HEK293T (cell line): ENCODE data around the gene LYZL4.

ENCODE experiments used
- ARNT ChIP-seq: fragments of 450-650 bp; IDR thresholded peaks from 2 replicates; pipeline ENCODE4 v1.6.1; 2017; ENCODE audit warnings: mild to moderate bottlenecking
- BHLHE40 ChIP-seq: fragments of 450-650 bp; IDR thresholded peaks from 2 replicates; pipeline ENCODE4 v1.6.1; 2016; ENCODE audit warnings: mild to moderate bottlenecking, moderate library complexity, borderline replicate concordance
- FOXM1 ChIP-seq: fragments of 450-650 bp; IDR thresholded peaks from 2 replicates; pipeline ENCODE4 v1.6.1; 2017; ENCODE audit warnings: mild to moderate bottlenecking, borderline replicate concordance
- NFRKB ChIP-seq: fragments of 450-650 bp; IDR thresholded peaks from 2 replicates; pipeline ENCODE4 v1.6.1; 2016; ENCODE audit warnings: mild to moderate bottlenecking, moderate library complexity
- SP1 ChIP-seq: fragments of 450-650 bp; IDR thresholded peaks from 2 replicates; pipeline ENCODE4 v1.6.1; 2017

DNA sequence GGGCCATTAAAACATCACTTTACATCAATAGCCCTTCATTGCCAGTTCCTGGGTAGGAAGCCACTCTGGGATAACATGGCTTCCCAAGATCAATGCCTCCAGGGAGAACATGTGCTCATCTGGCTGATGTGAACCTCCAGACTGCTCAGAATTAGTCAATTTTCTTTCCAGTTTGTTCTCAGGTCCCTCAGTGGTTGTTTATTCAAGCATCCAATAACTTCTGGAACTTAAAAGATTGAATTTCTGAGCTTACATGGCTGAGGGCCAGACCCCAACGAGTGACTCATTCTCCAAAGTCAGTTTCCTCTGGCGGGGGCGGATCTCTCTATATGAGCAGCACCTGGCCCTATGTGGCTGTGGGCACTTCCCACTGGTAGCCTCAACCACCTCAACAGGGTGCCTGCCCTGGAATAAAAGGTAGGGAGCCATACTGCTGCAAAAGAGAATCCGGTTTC is 34.0 kb downstream of the LYZL4 start:
- TF ChIP-seq FOXM1 (no peak), BHLHE40 (no peak), ARNT (no peak), NFRKB (no peak), SP1 (no peak)
